Posterior cingulate gyrus (tissue), 11 donors: ENCODE data around the gene KIF13A.
"Not testable (repeated sequence)": the region's sequence is repeated elsewhere in the genome, so short reads cannot be mapped to it uniquely, and the experiment has no call there.

Experiments used
- DNase-seq, 10 donors: peaks; one replicate each; pipeline versions ENCODE4 v3.0.0 to v3.0.0-alpha.2; 2020 to 2021; ENCODE audit warnings: mixed read lengths in 3 of 10
- intact Hi-C: fragments of 100-400 bp; cut with DNase I; formaldehyde crosslinking; loops from one replicate; pipeline ENCODE4 v1.15.1; 2023

KIF13A gene

GRCh38 chr6:17987447-17987696 lies at the start of gene KIF13A:
Gene KIF13A (minus strand): TSS chr6:17987635. CDS start chr6:17987463, 172 bp downstream.
- DNase-seq = peak in 1 of 10 donors; percentile 78
- intact Hi-C loops = loop anchor here (2.0 to 10.0 kb wide), 4 partner anchors 121 to 275 kb away; partner anchors contain the start of genes DEK, KDM1B and TPMT

- no peak for DNase-seq
- intact Hi-C loops = no loop called here
Measured at GRCh38 chr6:18036781-18037180, 49.3 kb upstream of the KIF13A start.

- intact Hi-C loops = no loop called here
- DNase-seq = no peak
Measured at GRCh38 chr6:18035330-18035854, 48.0 kb upstream of the KIF13A start.

GRCh38 chr6:18034798-18035202 lies 47.4 kb upstream of the KIF13A start:
- no peak for DNase-seq
- intact Hi-C loops = no loop called here

GRCh38 chr6:18031680-18032256 lies 44.3 kb upstream of the KIF13A start:
- intact Hi-C loops = no loop called here
- no peak for DNase-seq

- intact Hi-C loops = no loop called here
- no peak for DNase-seq
Measured at GRCh38 chr6:18031189-18031588, 43.8 kb upstream of the KIF13A start.

- intact Hi-C loops = no loop called here
Measured at GRCh38 chr6:18028332-18028731, 40.9 kb upstream of the KIF13A start.

GRCh38 chr6:18025596-18025995 lies 38.2 kb upstream of the KIF13A start:
- intact Hi-C loops = no loop called here
- DNase-seq = no peak

More at GRCh38 chr6:18028332-18028731, 40.9 kb upstream of the KIF13A start:
- no peak for DNase-seq

GRCh38 chr6:18024876-18025275 lies 37.4 kb upstream of the KIF13A start:
- DNase-seq = no peak

GRCh38 chr6:18023891-18024290 lies 36.5 kb upstream of the KIF13A start:
- intact Hi-C loops = no loop called here
- DNase-seq = no peak

More at GRCh38 chr6:18024876-18025275, 37.4 kb upstream of the KIF13A start:
- intact Hi-C loops = no loop called here

- DNase-seq = peak in 1 of 10 donors; percentile 14
Measured at GRCh38 chr6:18022398-18023231, 35.2 kb upstream of the KIF13A start.

GRCh38 chr6:18021166-18021850 lies 33.9 kb upstream of the KIF13A start:
- intact Hi-C loops = no loop called here
- DNase-seq = no peak

More at GRCh38 chr6:18022398-18023231, 35.2 kb upstream of the KIF13A start:
- intact Hi-C loops = no loop called here

GRCh38 chr6:18020545-18020944 lies 33.1 kb upstream of the KIF13A start:
- DNase-seq, intact Hi-C loops: not testable (repeated sequence)

GRCh38 chr6:18019539-18020534 lies 32.4 kb upstream of the KIF13A start:
- peak in 1 of 10 donors; percentile 86 for DNase-seq
- intact Hi-C loops = no loop called here

GRCh38 chr6:18019133-18019532 lies 31.7 kb upstream of the KIF13A start:
- DNase-seq, intact Hi-C loops: not testable (repeated sequence)

- no peak for DNase-seq
- intact Hi-C loops = no loop called here
Measured at GRCh38 chr6:18016698-18017097, 29.3 kb upstream of the KIF13A start.

GRCh38 chr6:18016133-18016532 lies 28.7 kb upstream of the KIF13A start:
- no peak for DNase-seq
- intact Hi-C loops = no loop called here

- no peak for DNase-seq
- intact Hi-C loops = no loop called here
Measured at GRCh38 chr6:18011287-18011686, 23.9 kb upstream of the KIF13A start.

GRCh38 chr6:18010540-18010939 lies 23.1 kb upstream of the KIF13A start:
- intact Hi-C loops = not testable (repeated sequence)

More at GRCh38 chr6:18010540-18010939, 23.1 kb upstream of the KIF13A start:
- DNase-seq = not testable (repeated sequence)
